GM18517 (cell line): ENCODE results near the gene SLC16A12.
"Not testable (repeated sequence)": the region's sequence is repeated elsewhere in the genome, so short reads cannot be mapped to it uniquely, and the experiment has no call there.

ENCODE experiments used
- ATAC-seq: cut with Tn5 transposase; IDR thresholded peaks from one replicate; pipeline ENCODE4 v1.9.1; 2021; ENCODE audit warnings: mild to moderate bottlenecking, moderate library complexity; ENCODE audit not compliant: unreplicated experiment

SLC16A12 gene

GRCh38 chr10:89474452-89474851 is 60.9 kb downstream of the SLC16A12 start:
- ATAC-seq: no peak

- ATAC-seq: no peak
These were observed 64.1 kb downstream of the SLC16A12 start for GRCh38 chr10:89471110-89471809.

DNA sequence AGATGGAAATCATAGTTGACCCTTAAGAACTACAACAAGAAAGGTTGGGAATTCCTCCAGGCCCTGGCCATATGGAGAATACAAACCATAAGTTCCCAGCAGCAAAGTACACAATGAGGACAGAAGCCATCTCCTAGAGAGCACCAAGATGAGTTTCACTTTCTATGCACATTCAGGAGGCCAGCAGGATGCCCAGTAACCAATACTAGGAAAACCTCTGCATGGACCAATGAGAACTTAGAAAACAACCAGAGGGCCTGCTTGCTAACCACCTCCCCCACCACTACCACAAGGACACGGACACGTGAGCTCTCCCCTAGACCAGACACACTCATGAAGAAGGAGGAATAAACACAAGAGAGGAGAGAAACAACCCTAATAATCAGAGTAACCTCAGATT is 64.8 kb downstream of the SLC16A12 start:
- ATAC-seq: no peak

DNA sequence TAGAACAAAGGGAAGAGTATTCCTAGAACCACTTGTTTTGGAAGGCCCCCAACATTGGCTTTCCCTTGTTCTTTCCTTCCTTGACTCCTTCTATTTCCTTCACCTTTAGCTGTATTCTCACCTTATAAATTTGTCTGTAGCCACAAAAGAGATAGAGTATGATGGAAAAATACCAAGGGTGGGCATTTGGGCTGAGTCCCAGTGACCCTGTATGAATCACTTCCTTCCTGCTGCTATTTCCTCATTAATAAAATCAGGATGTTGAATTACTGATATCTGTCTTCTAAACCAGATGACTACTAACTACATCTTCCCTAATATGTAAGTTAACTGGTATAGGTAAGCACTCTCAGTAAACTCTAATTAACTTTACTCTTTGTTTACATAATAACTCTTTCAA is 65.9 kb downstream of the SLC16A12 start:
- no peak for ATAC-seq

DNA sequence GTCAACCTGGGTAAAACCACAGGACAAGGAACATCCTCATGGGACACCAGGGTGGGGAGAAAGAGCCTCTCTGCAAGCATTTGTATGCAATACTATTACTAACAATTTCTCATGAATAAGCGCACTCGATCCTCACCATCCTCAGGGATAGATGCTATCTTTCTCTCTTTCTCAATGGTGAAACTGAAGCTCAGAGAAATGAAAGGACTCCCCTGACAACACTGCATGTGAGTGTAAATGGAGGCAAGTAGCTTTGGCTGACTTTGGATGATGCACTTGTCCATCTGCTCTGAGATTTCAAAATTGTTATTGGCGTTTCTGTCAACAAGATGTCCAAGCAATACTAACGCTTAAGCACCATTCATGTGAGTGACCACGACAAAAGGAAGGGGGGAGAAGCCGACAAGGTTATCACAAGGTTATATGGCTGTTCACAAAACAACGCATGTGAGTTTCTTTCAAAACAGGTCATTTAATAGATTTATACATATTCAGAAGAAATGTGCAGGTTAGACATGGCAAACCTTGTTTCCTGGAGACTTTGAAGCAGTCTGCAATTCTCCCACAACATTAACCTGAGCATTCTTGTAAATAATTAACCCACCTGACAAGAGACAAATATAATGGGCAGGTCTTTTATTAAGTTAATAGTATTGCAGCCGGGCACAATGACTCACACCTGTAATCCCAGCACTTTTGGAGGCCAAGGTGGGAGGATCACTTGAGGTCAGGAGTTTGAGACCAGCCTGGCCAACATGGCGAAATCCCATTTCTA is 67.0 kb downstream of the SLC16A12 start:
- no peak for ATAC-seq

GRCh38 chr10:89466599-89467035 is 68.8 kb downstream of the SLC16A12 start:
- ATAC-seq: no peak

- no peak for ATAC-seq
These were observed 70.2 kb downstream of the SLC16A12 start for GRCh38 chr10:89465196-89465595.

DNA sequence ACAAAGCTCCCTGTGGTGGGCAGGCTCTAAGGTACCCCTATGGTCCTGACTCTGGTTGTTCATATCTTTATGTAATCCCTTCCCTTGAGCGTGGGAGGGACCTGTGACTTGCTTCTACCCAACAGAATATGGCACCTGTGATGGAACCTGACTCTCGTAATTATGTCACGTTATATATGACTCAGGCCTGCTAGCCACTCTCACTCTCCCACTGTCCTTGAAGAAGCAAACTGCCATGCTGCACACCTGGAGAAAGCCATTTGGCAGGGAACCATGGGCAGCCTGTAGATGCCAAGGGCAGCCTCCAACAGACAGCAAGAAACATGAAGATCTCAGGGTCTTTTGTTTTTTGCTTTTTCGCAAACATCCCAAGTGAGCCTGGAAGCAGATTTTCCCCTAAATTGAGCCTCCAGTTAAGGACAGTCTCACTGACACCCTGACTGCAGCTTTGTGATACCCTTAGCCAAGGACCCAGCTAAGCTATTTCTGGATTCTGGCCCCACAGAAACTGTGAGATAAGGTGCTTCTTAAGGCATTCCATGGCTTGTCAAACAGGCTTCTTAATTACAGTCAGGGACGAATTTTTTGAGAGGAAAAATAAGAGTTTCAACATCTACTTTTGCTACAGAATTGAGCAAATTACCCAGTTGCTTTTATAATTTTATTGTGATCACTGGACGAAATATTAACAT is 71.4 kb downstream of the SLC16A12 start:
- ATAC-seq: no peak

- ATAC-seq: no peak
These were observed 76.6 kb downstream of the SLC16A12 start for GRCh38 chr10:89458784-89459183.

GRCh38 chr10:89458291-89458690 is 77.1 kb downstream of the SLC16A12 start:
- ATAC-seq: no peak

DNA sequence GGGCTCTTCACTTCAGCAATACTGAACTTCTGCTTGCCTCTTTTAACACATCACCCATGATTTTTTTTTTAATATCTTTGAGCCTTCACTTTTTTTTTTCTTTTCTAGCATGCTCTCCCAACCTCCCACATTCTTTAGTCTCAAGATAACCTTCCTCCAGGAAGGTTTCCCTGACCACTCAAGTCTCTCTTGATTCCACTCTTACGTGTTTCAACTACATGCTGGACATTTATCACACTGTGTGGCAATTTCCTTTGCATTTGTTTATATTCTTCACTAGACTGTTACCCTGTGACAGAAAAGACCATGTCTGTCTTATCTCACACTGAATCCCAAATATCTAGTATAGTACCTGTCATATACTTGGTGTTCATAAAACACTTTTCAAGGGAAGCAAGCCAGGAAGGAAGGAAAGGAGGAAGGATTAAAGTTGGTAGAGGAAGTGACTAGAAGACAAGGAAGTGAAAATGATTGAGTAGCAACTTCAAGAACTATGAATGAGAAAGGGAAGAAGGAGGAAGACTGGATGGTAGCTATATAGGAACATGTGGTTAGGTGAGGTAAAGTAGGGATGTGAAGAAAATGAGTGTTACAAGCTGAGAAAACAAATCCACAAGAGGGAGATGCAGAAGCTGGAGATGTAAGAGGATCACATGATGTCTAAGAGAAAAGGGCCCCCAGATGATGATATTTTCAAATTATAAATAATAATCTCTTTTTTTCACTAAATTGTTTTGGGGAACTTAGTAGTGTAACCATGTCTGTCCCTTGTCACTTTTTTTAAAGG is 80.6 kb downstream of the SLC16A12 start:
- ATAC-seq: no peak

DNA sequence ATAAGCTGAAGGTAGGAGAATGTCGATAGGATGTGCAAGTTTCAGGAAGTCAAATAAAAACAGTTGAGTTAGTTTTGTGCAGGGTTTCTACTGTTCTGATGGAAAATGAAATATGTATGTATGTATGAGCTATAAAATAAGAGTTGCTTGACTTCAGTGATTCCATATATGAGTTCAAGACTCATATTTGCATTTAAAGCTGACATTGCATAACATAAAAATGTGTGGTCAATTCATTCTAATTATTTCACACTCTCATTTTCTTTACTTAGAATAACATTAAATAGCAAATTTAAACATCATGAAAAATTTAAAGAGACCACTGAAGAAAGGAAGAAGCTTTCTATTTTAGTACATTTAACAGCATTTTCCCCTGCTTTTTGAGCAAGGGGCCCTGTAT is 83.2 kb downstream of the SLC16A12 start:
- no peak for ATAC-seq

GRCh38 chr10:89450901-89451300 is 84.5 kb downstream of the SLC16A12 start:
- no peak for ATAC-seq

GRCh38 chr10:89444819-89445218 is 90.6 kb downstream of the SLC16A12 start:
- ATAC-seq: not testable (repeated sequence)

- ATAC-seq: no peak
These were observed 93.1 kb downstream of the SLC16A12 start for GRCh38 chr10:89442289-89442688.

DNA sequence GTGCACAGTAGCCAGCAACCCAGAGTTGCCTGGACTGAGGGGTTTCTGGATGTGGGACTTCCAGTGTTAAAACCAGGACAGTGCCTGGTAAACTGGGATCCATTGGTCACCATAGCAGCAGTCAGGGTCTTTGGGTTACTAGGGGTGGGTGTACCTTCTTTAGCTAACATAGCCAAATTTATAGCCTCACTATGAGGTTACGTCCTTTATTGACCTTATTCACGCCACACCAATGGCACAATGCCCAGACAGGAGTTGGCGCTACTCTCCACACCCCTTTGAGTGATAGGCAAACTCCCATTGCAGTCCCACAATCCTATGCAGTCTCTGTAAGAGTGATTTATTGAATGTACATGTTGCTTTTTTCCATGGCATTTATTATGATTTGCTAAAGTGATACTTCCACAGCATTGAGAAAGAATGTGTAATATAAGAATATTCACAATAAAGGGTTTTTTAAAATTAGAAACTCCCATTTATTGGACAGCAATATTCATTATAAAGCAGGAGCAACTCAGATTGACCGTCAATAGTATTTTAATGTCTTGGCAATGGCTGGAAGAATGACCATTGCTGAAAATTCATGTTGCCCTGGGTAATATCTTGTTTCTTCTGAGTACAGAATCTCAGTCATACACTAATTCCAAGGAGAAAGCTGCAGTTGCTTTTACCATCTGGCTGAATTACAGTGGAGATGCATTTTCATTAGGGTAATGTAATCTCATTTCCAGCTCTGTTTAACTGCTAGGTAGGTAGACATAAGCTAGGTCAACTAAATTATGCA is 95.0 kb downstream of the SLC16A12 start:
- ATAC-seq: no peak

- no peak for ATAC-seq
These were observed 96.9 kb downstream of the SLC16A12 start for GRCh38 chr10:89438525-89438924.

- ATAC-seq: no peak
These were observed 103.4 kb downstream of the SLC16A12 start for GRCh38 chr10:89431977-89432376.

DNA sequence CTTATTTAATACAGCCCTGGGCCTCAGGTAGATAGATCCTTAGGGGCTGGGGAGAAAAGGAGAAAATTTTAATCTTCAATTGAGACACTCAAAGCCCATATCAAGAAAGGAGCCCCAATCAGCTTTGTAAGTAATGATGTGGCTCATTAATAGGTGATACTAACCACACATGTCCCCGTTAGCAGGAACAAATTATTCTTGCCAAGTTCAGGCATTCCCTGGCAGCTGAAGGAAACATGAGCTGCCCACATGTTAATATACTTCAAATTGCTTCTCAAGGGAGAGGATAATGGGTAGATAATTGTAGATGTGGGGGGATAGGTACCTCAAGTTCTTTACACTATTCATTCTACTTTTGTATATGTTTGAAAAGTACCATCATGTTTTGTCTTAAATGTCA is 106.5 kb downstream of the SLC16A12 start:
- ATAC-seq: no peak

DNA sequence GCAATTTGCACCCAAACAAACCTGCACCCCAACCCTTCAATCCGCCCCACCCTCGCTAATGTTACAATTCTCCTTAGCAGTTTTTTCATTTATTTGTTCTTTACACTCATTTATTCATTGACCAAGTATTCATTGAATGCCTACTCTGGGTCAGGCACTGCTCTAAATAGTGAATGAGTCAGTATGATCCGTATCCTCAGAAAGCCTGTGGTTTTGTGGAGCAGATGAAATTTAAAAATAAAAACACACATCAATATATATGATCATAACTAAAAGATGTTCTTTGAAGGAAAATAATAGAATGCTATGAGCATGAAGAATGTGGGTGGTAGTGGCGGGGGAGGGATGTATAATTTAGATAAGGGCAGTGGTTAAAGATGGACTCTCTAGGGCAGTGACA is 107.8 kb downstream of the SLC16A12 start:
- ATAC-seq: no peak
